KBM-7 (cell line): ENCODE measurements around the gene JPH4.
"Not testable (repeated sequence)": the region's sequence is repeated elsewhere in the genome, so short reads cannot be mapped to it uniquely, and the experiment has no call there.

Source experiments
- DNase-seq: peaks from one replicate; pipeline ENCODE4 v3.0.0-alpha.2; 2015
- in situ Hi-C: fragments of 300-500 bp; cut with MboI; formaldehyde crosslinking; loops from 2 replicates; pipeline ENCODE4 v1.14.3; 2020; ENCODE audit warnings: low sequenced_read_pairs, low pct_unique_long_range_greater_than_20kb, mixed read lengths

Gene JPH4

DNA sequence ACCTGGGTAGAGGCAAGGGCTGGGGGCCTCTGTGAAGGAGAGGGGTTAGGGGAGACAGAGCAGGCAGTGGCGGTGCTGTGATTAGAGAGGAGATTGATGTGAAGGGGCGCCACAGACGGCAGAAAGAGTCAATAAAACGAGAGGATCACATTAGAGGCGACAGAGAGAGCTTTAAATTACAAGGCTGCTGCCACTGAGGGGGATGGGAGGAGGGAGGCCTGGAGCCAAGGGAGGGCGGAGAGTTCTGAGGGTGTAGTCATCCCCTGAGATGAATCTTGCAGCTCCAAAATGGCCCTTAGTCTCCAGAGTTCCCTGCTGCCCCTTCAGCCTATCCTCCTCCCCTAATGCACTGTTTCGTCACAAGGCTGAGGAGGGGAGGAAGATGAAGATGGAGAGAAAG lies 39.8 kb downstream of the JPH4 start:
- no peak for DNase-seq
- in situ Hi-C loops, result no loop called here

DNA sequence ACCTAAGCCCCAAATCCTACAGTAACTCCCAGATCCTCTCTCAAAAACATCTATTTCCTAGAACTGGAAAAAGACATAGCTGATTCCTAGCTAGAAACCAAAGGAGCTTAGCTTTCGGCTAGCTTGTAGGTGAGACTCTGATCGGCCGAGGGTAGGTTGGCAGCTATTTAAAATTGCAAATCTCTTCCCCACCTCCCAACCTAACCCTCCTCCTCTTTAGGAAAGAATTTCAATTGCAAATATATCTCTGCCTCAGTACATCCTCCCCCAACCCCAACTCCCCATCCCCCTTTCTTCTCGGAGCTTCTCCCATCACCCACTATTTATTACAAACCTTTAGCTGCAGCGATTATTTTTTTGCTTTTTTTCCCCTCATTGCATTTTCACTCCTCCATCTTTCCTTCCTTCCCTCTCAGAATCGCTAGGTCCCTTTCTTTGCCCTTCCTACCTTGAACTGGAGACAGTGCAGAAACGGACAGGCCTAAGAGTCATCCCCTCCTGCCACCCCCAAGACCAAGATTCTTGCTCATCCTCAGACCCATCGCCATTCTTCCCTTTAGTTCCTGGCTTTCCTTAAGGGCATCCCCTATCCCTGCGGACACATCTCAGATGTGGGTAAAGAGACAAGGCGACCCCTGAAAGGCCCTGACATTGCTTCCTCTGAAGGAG lies 40.4 kb downstream of the JPH4 start:
- no peak for DNase-seq
- in situ Hi-C loops, result no loop called here

DNA sequence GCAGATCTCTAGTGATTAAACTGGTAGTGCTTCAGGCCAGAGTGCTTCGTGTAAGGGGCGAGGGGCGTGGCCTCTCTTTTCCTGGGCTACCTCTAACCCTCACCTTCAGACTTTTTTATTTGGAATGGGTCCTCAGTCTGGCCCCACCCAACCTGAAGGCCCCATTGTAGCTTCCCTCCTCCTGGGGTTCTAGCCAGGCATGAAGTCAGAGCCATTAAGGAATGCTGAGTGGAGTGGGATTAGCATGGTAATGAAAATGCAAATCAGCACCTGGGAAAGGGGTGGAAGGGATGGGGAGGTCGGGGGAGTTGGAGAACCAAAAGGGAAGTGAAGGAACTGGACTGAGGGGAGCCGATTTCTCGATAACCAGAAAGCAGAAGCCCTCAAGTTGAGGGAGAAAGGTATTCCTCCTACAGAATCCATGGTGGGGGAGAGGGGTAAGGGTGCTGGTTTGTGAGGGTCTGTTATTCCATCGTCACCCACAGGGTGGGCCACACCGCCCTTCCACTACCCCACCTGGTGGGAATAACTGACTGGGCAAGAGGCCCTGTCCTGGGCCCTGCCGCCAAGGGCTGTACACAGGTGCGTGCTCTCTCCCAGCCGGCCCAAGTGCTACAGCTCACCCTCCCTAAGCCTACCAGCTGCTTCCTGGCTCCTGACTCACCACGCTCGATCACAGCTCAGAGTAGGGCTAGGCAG lies 41.1 kb downstream of the JPH4 start:
- in situ Hi-C loops, result no loop called here
- DNase-seq, result no peak

DNA sequence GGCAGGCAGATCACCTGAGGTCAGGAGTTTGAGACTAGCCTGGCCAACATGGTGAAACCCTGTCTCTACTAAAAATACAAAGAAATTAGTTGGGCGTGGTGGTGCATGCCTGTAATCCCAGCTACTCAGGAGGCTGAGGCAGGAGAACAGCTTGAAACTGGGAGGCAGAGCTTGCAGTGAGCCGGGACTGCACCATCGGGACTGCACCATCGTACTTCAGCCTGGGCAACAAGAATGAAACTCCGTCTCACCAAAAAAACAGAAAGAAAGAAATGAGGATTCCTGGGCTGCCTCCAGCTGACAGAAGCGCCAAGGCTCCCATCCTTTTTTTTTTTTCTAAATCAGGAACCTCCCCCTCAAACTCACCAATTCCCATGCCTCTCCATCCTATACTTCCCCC lies 41.7 kb downstream of the JPH4 start:
- in situ Hi-C loops, DNase-seq: not testable (repeated sequence)

DNA sequence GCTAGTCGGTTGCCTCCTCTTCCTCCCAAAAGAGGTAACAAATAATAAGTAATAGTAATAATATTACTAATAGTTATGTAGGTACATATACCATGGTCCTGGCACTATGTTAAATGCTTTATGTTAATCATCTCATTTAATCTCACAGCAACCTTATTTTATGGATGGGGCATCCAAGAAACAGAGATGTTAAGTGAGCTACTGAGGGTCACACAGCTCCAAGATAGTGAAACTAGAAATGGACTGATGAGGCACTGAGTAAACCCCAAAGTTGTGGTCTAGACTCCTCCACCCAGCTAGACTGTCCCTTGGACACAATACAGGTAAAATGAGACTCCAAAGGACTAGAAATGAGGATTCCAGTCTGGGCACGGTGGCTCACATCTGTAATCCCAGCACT lies 42.1 kb downstream of the JPH4 start:
- in situ Hi-C loops, result no loop called here
- no peak for DNase-seq

DNA sequence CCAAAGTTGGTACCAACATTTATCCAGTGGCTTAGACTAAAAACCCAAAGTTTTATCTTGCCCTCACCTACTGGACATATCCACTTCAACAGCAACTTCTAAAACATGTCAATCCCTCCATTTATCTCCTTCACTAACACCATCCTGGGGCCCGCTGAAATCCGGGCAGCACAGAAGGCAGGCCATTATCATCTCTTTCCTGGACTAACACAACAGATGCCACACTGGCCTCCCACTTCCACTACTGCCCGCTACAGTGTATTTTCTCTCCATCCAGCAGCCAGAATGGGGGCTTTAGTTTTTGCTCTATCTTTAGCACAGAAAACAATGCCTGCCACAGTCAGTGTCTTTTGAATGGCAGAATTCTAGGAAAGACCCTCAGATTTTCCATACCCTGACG lies 42.6 kb downstream of the JPH4 start:
- no peak for DNase-seq
- in situ Hi-C loops, result no loop called here

DNA sequence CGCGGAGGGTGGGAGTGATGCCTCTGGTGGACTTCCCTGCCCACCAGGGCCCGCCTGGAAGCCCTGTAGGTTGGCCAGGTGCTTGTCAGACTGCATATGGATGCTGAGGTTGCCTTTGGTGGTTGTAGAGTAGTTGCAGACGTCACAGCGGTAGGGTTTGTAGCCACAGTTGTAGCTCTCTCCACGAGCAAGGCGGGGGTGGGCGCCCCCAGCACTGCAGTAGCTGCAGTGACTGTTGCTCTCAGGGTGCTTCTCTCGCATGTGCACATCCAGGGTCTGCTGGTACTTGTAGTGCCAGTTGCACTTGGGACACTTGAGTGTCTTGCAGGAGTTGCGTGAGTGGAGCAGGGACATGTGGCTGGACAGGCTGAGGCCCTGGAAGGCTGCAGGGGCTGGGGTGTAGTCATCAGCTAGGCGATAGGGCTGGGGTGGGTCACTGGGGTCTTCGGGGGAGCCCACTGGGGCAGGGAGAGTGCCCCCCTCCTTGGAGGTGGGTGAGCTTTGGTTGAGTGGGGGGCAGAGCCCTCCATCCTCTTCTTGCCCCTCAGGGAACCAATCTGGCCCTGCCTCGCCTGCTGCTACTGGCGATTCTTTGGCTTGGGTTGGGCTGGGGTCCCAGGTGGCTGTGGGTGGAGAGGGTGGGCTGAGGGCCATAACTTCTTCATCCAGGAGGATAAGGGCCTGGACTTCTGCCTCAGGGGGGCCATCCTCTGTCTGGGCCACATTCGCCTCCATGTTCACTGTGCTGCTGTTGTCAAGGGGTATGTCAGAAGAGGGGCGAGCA lies 44.7 kb downstream of the JPH4 start:
- DNase-seq, result no peak
- in situ Hi-C loops, result no loop called here

DNA sequence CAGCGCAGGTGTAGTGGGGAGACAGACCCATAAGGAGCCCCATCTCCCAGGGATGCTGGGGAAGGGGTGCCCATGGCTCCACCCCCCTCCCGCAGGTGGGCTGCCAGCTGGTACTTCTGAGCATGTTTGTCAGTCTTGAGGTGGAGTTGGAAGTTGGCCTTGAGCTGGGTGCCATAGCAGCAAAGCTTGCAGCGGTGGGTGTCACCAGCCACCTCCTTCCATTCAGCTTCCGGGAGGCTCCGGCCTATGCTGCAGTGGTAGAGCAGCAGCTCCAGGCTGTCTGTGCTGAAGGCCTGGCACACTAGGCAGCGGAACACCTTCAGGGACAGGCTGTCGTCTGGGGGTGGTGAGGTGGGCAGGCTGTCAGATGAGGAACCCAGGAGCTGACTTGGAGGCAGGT lies 45.9 kb downstream of the JPH4 start:
- DNase-seq, result no peak
- in situ Hi-C loops, result no loop called here

DNA sequence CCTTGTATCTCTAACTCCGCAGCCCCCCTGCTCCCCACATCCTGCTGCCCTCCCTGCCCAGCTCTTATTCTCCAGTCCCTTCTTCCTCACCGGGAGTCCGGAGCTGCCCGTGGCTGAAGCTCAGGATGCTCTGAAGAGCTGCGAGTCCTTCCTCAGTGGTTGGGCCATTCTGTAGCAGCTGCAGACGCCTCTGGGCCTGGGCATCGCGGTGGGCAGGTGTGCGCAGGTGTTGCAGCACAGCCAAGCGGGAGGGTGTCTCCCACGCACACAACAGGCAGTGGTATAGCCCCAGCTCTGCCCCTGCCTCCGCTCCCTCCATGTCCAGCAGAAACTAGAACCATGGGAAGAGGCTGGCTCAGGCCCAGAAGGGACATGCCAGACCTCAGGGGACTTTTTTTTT lies 47.2 kb downstream of the JPH4 start:
- in situ Hi-C loops, result no loop called here
- no peak for DNase-seq

DNA sequence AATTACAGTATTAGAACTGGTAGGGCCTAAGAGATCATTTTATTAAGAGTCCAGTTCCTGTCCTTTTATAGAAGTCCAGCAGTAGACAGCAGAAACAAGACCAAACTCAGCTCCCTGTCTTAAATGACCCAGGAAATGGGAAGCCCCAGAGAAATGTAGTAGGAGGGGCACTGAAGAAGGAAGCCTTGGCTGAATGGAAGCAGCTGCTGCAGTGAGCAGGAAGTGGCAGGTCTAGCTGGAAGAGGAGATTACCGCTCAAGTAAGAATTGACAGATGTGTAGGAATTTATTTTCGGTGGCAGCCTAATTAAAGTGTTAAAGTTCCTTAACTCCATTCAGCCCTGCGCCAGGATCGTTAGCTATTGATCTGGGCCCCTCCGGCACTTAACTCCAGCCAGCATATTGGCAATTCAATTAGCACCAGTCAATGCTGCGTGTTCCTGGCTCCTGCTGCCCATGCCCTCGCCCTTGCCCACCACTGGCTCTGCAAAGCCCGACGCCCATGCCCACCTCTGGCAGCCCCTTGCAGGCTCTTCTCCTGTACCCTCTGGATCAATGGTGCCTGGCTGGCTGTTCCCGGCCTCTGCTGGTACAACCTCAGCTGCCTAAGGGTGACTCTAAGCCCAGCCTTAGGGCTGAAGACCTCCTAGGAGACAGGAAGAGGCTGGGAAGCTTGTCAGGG lies 48.1 kb downstream of the JPH4 start:
- peak; percentile 37 for DNase-seq
- in situ Hi-C loops, result no loop called here

DNA sequence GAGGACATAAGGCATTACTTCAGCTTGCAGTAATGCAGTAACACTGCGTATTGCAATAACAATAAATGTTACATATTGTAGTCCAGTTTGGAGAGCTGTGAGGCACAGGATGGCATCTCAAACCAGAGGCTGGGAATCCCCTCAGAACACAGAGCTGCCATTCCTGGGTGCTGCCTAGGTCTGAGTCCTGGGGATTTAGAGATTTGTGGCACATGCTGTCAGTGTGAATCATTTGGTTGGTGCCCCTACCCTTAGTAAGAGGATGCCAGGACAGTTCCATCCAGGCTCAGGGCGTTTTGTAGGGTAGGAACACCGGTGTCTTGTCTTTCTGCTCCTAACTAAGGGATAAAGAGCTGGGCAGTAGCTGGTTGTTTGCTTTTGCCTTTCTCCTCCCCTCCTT lies 49.6 kb downstream of the JPH4 start:
- in situ Hi-C loops, result no loop called here
- no peak for DNase-seq

DNA sequence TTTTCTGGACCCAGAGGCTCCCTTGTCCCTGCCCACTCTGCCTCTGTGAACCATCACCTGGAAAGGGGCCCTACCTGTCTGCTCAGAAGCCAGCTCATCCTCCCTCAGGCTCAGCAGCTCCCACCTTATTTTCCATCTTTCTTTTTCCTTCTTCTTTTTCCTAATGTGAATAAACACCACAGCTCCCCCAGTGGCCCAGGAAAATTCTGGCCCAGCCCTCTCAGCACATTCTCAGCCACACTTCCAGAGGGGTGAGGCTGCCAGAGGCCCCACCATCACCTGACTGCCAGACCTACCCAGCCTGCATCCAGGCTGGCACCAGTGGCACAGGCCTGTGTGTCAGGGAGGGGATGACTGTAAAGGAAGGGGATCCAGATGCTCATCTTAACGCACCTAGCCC lies 50.0 kb downstream of the JPH4 start:
- no peak for DNase-seq
- in situ Hi-C loops, result no loop called here

DNA sequence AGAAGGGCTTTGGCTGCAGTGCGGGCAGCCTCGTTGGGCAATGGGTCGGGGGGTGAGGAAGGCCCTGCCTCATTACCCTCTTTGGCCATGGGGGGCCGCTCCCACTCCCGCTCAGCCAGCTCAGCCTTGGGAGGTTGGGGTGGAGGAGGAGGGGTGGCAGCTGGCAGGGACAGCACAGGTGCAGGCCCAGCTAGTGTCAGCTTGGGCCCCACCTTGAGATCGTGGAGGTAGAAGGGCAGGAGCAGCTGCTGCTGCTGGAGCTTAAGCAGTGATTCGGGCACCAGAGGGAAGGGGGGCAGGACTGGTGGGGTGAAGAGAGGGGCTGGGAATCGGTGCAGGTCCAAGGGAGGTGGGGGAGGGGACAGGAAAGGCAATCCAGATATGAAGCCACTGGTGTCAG lies 53.0 kb downstream of the JPH4 start:
- DNase-seq, result no peak
- in situ Hi-C loops, result no loop called here

DNA sequence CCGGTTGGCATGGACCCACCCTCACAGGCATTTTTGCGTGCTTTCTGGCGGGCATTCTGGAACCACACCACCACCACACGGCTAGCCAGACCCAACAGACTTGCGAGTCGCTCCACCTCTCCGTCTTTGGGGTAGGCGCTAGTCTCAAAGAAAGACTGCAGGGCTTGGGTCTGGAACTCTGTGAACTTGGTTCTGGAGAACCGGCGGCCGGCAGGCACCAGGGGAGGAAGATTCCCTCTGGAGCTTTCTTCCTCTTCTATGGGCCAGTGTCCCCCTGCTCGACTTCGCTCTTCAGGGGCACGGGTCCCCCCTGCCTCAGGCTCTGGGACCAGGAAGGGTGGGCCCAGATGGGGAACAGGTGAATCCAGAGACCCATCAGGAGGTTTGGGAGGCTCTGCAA lies 53.6 kb downstream of the JPH4 start:
- in situ Hi-C loops, result no loop called here
- DNase-seq, result no peak

DNA sequence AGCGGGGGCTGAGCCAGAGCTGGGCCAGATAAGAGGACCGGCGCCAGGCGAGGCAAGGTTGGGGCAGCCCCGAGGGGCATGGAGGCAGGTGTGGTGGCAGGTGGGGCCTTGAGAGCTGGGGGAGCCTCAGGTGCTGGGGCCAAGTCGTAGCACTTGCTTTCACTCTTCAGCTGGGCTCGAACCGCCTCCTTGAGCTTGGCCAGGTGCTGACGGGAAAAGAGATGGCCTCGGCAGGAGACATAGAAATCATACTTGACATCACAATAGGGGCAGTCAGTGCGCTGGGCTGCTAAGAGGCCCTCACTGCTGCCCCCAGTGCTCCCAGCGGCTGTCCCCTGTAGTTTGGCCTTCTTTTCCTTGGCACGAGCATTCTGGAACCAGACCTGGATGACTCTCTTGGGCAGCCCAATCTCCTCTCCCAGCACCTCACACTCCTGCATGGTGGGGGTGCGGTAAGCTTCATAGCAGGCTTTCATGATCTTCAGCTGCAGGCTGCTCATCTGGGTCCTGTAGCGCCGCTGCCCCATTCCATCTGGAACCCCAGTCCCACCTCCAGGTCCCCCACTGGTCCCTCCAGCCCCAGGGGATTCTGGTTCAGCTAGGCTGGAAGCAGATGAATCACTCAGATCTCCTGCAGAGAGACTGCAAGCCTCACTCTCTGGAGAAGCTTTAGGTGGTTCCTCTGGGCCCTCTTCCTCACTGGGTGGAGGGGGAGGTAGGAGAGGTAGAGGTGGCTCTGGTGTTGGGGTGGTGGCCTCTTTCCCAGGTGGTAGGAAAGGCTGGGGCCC lies 55.2 kb downstream of the JPH4 start:
- no peak for DNase-seq
- in situ Hi-C loops, result no loop called here

DNA sequence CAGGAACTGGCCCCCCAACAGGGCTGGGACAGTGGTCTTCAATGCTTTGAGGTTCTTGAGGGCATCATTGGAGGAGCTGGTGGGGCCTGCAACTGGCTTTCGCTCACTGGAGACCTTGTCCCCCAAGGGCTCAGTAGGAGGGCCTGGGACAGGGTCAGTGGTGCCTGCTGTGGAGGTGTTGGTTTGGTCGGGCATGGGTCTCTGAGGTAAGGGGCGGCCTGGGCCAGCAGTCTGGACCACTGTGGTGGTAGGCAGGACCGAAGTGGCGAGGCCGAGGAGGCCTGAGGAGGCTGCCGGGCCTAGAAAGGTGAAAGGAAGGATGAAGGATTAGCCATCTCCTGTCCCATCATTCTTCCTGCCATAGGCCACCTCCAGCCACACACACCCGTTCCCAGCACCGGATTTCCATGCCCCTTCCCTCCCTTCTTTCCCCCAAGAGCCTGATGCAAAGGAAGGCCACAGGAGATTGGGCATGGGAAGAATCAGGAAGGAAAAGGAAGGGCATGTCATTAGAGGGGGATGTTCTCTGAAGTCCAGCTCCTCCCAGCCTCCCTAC lies 55.9 kb downstream of the JPH4 start:
- in situ Hi-C loops, result no loop called here
- DNase-seq, result no peak

DNA sequence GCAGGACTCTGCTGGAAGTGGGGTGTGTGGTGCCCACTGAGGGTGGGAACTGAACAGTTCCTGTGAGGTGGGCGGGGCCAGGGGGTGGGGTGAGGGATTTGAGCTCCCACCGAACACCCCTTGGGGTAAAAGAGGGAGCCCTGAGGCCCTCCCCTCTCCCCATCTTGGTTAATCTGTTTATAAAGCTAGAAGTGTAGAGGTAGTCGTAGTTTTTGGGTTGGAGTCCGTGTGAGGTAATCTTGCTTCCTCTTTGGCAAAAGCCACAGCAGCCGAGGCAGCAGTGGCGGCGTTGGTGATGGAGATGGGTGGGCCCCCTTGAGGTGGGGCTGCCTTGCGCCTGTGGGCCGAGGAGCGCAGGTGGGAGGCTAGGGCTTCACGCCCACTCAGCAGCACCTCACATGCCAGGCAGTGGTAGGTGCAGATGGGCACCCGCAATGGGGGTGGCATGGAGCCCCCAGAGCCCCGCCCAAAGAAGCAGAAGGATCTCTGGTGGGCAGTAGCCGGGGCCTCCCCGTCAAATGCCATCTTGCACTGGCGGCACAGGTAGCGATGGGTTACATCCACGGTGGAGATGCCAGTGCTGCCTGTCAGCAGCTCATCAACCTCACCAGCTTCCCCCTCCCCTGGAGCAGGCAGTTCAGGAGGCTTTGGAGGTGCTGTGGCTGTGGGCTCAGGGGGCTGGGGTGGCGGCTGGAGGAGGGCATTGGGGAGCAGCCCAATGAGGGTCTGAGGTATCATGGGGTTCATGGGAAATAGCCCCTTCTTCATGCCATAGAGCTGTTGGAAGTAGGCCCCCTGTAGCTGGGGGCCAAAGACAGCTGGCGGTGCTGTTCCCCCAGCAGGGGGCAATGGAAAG lies 56.6 kb downstream of the JPH4 start:
- in situ Hi-C loops, result no loop called here
- no peak for DNase-seq

DNA sequence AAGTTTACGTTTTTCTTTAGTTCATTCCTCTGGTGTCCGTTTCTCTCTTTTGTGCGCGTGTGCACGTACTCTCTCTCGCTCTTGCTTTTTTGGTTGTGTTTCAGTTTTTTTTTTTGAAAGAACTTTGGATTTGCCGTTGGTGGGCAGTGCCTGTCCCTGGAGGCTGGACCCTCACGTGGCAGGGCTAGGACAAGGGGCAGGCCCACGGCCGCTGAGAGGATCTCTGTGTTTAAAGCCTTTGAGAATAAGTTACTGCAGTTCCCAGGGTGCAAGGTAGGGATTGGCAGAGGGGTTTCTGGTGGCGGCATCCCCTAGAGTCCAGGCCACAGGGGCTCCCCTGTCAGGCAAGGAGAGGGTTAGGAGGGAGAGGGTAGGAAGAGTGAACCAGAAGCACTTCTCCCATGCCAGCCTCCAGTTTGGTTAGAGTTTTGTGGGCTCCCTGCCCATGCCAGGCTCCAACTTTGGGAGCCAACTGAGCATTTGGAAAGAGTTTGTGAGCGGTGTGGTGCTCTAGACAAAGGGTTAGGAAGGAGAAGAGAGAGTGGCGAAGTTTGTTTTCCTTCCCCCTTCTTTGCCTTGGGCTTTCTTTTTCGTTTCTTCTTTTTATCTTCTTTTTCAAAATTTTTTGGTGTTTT lies 57.6 kb downstream of the JPH4 start:
- in situ Hi-C loops, result no loop called here
- no peak for DNase-seq
